Fibroblast of skin of abdomen (primary cell): ENCODE results near the gene METTL8.
A peak's percentile ranks its signal among the peaks of the same experiment; 100 is the strongest.

ENCODE experiments used
- DNase-seq: peaks from one replicate; pipeline ENCODE4 v3.0.0-alpha.2; 2013

METTL8 gene

GRCh38 chr2:171308280-171309054, 125.3 kb downstream of the METTL8 start:
- DNase-seq, result no peak

- DNase-seq, result no peak
Measured at GRCh38 chr2:171307560-171307959, 126.2 kb downstream of the METTL8 start.

GRCh38 chr2:171297956-171298355, 135.8 kb downstream of the METTL8 start:
- peak; percentile 80 for DNase-seq

- no peak for DNase-seq
Measured at GRCh38 chr2:171294608-171295007, 139.2 kb downstream of the METTL8 start.

GRCh38 chr2:171293661-171294060, 140.1 kb downstream of the METTL8 start:
- no peak for DNase-seq

GRCh38 chr2:171289991-171290390, 143.8 kb downstream of the METTL8 start:
- DNase-seq, result peak; percentile 5

GRCh38 chr2:171289316-171289715, 144.5 kb downstream of the METTL8 start:
- no peak for DNase-seq

- no peak for DNase-seq
Measured at GRCh38 chr2:171287611-171288010, 146.2 kb downstream of the METTL8 start.

- DNase-seq, result no peak
Measured at GRCh38 chr2:171287036-171287571, 146.7 kb downstream of the METTL8 start.

- DNase-seq, result no peak
Measured at GRCh38 chr2:171281110-171281509, 152.7 kb downstream of the METTL8 start.

- DNase-seq, result no peak
Measured at GRCh38 chr2:171279983-171280790, 153.6 kb downstream of the METTL8 start.

GRCh38 chr2:171274757-171275156, 159.0 kb downstream of the METTL8 start:
- DNase-seq, result no peak

GRCh38 chr2:171271971-171272436, 161.8 kb downstream of the METTL8 start:
- DNase-seq, result peak; percentile 84

GRCh38 chr2:171271386-171271785, 162.4 kb downstream of the METTL8 start:
- no peak for DNase-seq

GRCh38 chr2:171267855-171268629, 165.7 kb downstream of the METTL8 start:
- DNase-seq, result no peak
